ACC112 (cell line): ENCODE measurements around the gene ABCC1.
"Not testable (repeated sequence)": the region's sequence is repeated elsewhere in the genome, so short reads cannot be mapped to it uniquely, and the experiment has no call there.

Experiments used
- H2AFZ ChIP-seq: fragments of 200-600 bp; sonication (generic); one replicate; pipeline ENCODE4 v1.6.0; 2017; ENCODE audit warnings: antibody characterized with exemption, low read length; ENCODE audit not compliant: unreplicated experiment
- H3K27ac ChIP-seq: fragments of 200-600 bp; sonication (generic); 2 replicates; pipeline ENCODE4 v1.5.1; 2014; ENCODE audit warnings: low read depth, mild to moderate bottlenecking, antibody characterized with exemption, low read length, moderate library complexity
- H3K27me3 ChIP-seq: fragments of 200-600 bp; sonication (generic); 2 replicates; pipeline ENCODE4 v1.6.1; 2014; ENCODE audit warnings: mild to moderate bottlenecking, antibody characterized with exemption, low read length, moderate library complexity, mixed read lengths; ENCODE audit not compliant: insufficient read depth
- H3K36me3 ChIP-seq: fragments of 200-600 bp; sonication (generic); 2 replicates; pipeline ENCODE4 v1.6.1; 2016; ENCODE audit warnings: mild to moderate bottlenecking, antibody characterized with exemption, low read length, moderate library complexity, mixed read lengths; ENCODE audit not compliant: insufficient read depth
- H3K4me1 ChIP-seq: fragments of 200-600 bp; sonication (generic); one replicate; pipeline ENCODE4 v1.6.1; 2016; ENCODE audit warnings: low read length, mixed read lengths; ENCODE audit not compliant: insufficient read depth, unreplicated experiment, control insufficient read depth
- H3K4me3 ChIP-seq: fragments of 200-600 bp; sonication (generic); 2 replicates; pipeline ENCODE4 v1.5.1; 2014; ENCODE audit warnings: mild to moderate bottlenecking, low read depth, low read length
- H3K79me2 ChIP-seq: fragments of 200-600 bp; sonication (generic); one replicate; pipeline ENCODE4 v1.6.0; 2016; ENCODE audit warnings: low read length; ENCODE audit not compliant: control insufficient read depth, unreplicated experiment, insufficient read depth

Gene ABCC1

DNA sequence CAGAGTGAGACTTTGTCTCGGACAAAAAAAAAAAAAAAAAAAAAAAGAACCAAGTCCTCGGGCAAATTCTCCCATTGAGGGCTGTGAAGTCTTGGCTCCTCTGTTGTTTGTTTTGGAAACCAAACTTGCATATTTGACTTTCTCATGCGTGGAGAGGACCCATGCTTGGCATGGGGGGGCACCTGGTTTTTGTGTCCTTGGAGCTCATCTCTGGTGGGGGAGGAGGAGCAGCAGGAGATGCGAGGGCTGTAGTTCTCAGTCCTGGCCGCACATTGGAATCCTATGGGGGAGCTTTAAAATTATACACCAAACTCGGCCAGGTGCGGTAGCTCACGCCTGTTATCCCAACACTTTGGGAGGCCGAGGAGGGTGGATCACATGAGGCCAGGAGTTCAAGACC, 199.3 kb downstream of the ABCC1 start:
- H3K79me2 ChIP-seq: no peaks in the 10 kb centered on the region
- H3K27me3 ChIP-seq: no peaks in the 10 kb centered on the region
- H2AFZ ChIP-seq: no peak overlapping the region
- H3K4me3 ChIP-seq: no peak overlapping the region
- peaks cover 5% of the 10 kb centered on the region; the same call in 1 of the 2 replicates for H3K36me3 ChIP-seq
- H3K27ac ChIP-seq: no peak overlapping the region
- H3K4me1 ChIP-seq: peaks cover 4% of the 10 kb centered on the region

DNA sequence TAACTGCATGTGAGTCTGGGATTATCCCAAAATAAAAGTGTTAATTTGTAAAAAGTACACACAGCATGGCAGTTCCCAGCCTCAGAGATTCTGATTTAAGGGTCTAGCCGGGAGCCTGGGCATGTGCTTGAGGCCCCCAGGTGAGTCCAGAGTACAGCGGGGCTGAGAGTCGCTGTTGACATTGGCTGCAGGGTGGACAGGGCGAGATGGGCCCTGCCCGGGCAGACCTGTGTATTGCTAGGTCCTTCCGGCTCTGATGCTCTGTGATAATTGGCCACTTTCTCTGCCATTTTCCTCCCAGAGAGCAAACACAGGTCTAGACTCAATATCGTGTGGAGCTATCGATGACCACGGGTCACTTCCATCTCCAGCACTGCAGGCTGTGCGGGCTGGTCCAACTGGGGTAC, 200.3 kb downstream of the ABCC1 start:
- Histone ChIP-seq H3K79me2 (no peaks in the 10 kb centered on the region), H3K36me3 (no peaks in the 10 kb centered on the region), H3K4me3 (no peak overlapping the region), H3K27me3 (no peaks in the 10 kb centered on the region), H3K27ac (no peak overlapping the region), H3K4me1 (peaks cover 4% of the 10 kb centered on the region), H2AFZ (no peak overlapping the region)

- no peak overlapping the region for H3K27ac ChIP-seq
- no peaks in the 10 kb centered on the region for H3K79me2 ChIP-seq
- no peaks in the 10 kb centered on the region for H3K36me3 ChIP-seq
- 0 out of 2 replicates have a peak, but pooled peaks cover 2% of the 10 kb centered on the region for H3K27me3 ChIP-seq
- H3K4me3 ChIP-seq: no peak overlapping the region
- H2AFZ ChIP-seq: no peak overlapping the region
- H3K4me1 ChIP-seq: peaks cover 4% of the 10 kb centered on the region
These were observed 200.9 kb downstream of the ABCC1 start for GRCh38 chr16:16150117-16150877.

DNA sequence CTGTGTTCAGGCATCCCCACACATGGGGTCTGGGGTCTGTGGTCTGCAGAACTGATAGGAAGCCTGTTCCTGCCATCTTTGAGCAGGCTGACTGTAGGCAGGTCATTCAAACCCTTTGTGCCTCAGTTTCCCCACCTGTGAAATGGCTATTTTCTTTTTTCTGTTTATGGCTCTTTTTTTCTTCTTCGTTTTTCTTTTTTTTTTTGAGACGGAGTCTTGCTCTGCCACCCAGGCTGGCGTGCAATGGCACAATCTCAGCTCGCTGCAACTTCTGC, 201.4 kb downstream of the ABCC1 start:
- peaks cover 4% of the 10 kb centered on the region for H3K4me1 ChIP-seq
- 0 out of 2 replicates have a peak, but pooled peaks cover 3% of the 10 kb centered on the region for H3K27me3 ChIP-seq

GRCh38 chr16:16151315-16151714, 201.9 kb downstream of the ABCC1 start:
- Histone ChIP-seq H3K79me2 (no peaks in the 10 kb centered on the region), H3K4me3 (no peak overlapping the region), H3K4me1 (peaks cover 4% of the 10 kb centered on the region), H3K36me3 (no peaks in the 10 kb centered on the region), H3K27ac (no peak overlapping the region), H2AFZ (no peak overlapping the region), H3K27me3 (0 out of 2 replicates have a peak, but pooled peaks cover 3% of the 10 kb centered on the region)

More for the DNA sequence above, 201.4 kb downstream of the ABCC1 start:
- Histone ChIP-seq H2AFZ (no peak overlapping the region), H3K79me2 (no peaks in the 10 kb centered on the region), H3K36me3 (no peaks in the 10 kb centered on the region), H3K27ac (no peak overlapping the region), H3K4me3 (no peak overlapping the region)

DNA sequence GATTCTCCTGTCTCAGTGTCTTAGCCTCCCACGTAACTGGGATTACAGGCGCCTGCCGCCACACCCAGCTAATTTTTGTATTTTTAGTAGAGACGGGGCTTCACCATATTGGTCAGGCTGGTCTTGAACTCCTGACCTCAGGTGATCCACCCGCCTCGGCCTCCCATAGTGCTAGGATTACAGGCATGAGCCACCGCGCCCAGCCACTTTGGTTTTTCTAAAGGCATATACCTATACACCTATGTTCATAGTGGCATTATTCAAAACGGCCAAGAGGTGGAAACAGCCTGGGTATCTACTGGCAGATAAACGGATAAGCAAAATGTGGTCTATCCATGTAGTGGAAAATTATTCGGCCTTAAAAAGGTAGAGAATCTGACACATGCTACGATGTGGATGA, 203.6 kb downstream of the ABCC1 start:
- H3K27me3 ChIP-seq, H2AFZ ChIP-seq, H3K27ac ChIP-seq, H3K79me2 ChIP-seq, H3K36me3 ChIP-seq, H3K4me3 ChIP-seq, H3K4me1 ChIP-seq: not testable (repeated sequence)

GRCh38 chr16:16154281-16154951, 205.0 kb downstream of the ABCC1 start:
- Histone ChIP-seq H3K27ac (no peak overlapping the region), H3K4me3 (no peak overlapping the region), H3K4me1 (peaks cover 4% of the 10 kb centered on the region), H3K36me3 (no peaks in the 10 kb centered on the region), H3K27me3 (0 out of 2 replicates have a peak, but pooled peaks cover 3% of the 10 kb centered on the region), H2AFZ (no peak overlapping the region), H3K79me2 (no peaks in the 10 kb centered on the region)

GRCh38 chr16:16155234-16155633, 205.8 kb downstream of the ABCC1 start:
- H3K27me3 ChIP-seq: 0 out of 2 replicates have a peak, but pooled peaks cover 3% of the 10 kb centered on the region
- H3K27ac ChIP-seq: no peak overlapping the region
- H2AFZ ChIP-seq: no peak overlapping the region
- no peak overlapping the region for H3K4me3 ChIP-seq
- H3K4me1 ChIP-seq: peaks cover 4% of the 10 kb centered on the region
- no peaks in the 10 kb centered on the region for H3K36me3 ChIP-seq
- H3K79me2 ChIP-seq: no peaks in the 10 kb centered on the region

GRCh38 chr16:16157166-16157565, 207.8 kb downstream of the ABCC1 start:
- Histone ChIP-seq H3K27ac (no peak overlapping the region), H3K4me1 (no peaks in the 10 kb centered on the region), H3K36me3 (no peaks in the 10 kb centered on the region), H2AFZ (no peak overlapping the region), H3K4me3 (no peak overlapping the region), H3K79me2 (no peaks in the 10 kb centered on the region), H3K27me3 (0 out of 2 replicates have a peak, but pooled peaks cover 3% of the 10 kb centered on the region)

DNA sequence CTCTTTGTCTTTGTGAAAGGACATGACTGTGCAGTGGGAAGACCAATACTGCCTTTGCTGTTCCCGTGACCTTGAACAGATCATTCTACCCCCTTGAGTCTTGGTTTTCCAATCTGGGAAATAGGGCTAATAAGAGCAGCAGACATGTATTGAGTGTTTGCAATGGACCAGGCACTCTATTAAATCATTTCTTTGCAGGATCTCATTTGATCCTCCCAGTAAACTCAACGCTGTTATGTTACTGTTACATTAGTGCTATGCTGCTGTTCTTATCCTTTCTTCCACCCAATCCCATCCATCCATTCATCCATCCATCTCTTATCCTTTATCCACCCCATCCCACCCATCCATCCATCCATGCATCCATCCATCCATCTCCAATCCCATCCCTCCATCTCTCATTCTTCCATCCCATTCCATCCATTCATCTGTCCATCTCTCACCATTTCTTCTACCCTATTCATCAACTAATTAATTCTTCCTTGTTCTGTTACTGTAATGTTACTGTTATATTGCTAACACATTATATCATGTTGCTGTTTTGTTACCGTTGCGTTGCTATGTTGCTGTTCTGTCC, 208.8 kb downstream of the ABCC1 start:
- H3K36me3 ChIP-seq: no peaks in the 10 kb centered on the region
- H3K4me3 ChIP-seq: no peak overlapping the region
- H2AFZ ChIP-seq: no peak overlapping the region
- no peaks in the 10 kb centered on the region for H3K4me1 ChIP-seq
- no peaks in the 10 kb centered on the region for H3K79me2 ChIP-seq
- H3K27ac ChIP-seq: no peak overlapping the region
- 0 out of 2 replicates have a peak, but pooled peaks cover 3% of the 10 kb centered on the region for H3K27me3 ChIP-seq
